H4 (cell line): ENCODE results near the gene LCN2. TPM values are rescaled to one million over a fixed set of nuclear protein-coding genes. Genes with fewer than 3 reads are reported as not detected.

Experiments
- DNase-seq: peaks from one replicate; pipeline ENCODE4 v3.0.0-alpha.2; 2015; ENCODE audit warnings: low spot score
- total RNA-seq: library from RNA; depleted of rRNA; stranded (reverse); fragments of >200 nt; shearing (Covaris generic); gene quantifications from 2 replicates; pipeline ENCODE4 v1.2.3, GENCODE V29; 2014; rRNA removed

The LCN2 gene
- total RNA-seq, 1 experiment from 2014 or later: 0.19 TPM

DNA sequence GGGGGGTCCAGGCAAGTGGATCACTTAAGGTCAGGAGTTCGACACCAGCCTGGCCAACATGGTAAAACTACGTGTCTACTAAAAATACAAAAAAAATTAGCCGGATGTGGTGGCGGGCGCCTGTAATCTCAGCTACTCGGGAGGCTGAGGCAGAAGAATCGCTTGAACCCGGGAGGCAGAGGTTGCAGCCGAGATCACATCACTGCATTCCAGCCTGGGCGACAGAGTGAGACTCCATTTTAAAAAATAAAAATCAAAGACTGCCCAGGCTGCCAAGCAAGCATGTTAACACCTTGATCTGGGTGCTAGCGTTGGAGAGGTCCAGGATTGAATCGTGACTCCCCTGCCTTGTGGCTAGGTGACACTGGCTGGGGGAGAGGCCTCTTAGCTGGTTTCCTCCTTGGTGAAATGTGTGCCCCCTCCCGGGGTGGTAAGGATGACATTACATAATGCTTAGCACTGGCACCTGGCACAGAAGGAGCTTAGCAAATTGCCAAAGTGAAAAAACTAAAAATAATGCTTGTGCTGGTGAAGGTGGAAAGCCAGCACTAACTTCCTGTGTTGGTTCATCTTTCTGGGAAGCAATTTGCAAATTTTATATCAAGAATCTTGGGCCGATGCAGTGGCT, 44.3 kb downstream of the LCN2 start:
- DNase-seq: no peak

DNA sequence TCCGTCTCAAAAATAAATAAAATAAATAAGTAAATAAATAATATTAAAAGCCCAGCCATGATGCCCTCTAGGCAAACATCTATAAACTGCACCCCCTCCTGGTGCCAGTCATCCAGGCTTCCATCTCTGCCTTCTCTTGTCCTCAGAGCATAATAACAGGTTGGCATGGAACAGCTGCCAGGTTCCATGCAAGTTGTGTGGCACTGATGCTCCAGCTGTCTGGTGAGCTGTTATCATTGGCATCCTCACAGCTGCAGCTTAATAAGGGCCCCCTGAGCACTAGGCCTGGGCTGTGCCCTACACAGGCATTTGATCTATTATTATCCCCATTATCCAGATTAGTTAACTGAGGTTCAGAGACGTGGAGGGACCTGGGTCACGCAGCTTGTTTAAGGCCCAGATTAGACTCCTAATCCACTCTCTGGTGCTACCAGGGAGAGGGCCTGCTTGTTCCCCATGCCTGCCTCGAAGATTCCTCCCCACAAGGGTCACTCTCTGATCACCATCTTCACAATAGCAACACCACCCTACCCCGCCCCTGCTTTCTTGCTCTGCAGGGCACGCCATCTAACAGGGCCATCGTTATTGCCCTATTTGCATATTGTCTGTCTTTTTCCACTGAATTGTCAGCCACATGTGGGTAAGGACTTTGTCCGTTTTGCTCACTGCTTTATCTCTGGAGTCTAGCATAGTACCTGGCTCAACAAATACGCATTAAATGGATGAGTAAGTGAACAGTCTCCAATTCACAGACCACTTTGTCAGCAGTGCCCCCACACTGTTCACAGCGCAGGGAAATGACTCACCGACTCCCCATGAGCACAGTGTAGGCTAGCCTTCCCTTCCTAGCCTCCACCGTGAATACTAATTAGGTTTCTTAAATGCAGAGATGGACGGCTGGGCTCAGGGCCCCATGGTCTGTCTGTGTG, 52.5 kb downstream of the LCN2 start:
- no peak for DNase-seq

GRCh38 chr9:128202648-128203023, 53.4 kb downstream of the LCN2 start:
- DNase-seq: no peak

Other genes starting within 250 kb of the LCN2 start
- gene ST6GALNAC6, start 249.8 kb upstream of the LCN2 start, total RNA-seq: 12.4 and 14.8 TPM in 2 replicates
- 5.2 and 12.8 TPM in 2 replicates for gene ST6GALNAC4, start 232.4 kb upstream of the LCN2 start, total RNA-seq
- 0.95 and 2.6 TPM in 2 replicates for gene PIP5KL1, start 218.7 kb upstream of the LCN2 start, total RNA-seq
- 31.1 and 35.4 TPM in 2 replicates for gene DPM2, start 211.6 kb upstream of the LCN2 start, total RNA-seq
- 7.6 and 10.6 TPM in 2 replicates for gene EEIG1, start 168.5 kb upstream of the LCN2 start, total RNA-seq
- 6.5 and 12.3 TPM in 2 replicates for gene NAIF1, start 82.1 kb upstream of the LCN2 start, total RNA-seq
- 4.7 and 5.8 TPM in 2 replicates for gene SLC25A25, start 81.2 kb upstream of the LCN2 start, total RNA-seq
- 25.7 and 37.0 TPM in 2 replicates for gene PTGES2, start 21.7 kb upstream of the LCN2 start, total RNA-seq
- 137 and 245 TPM in 2 replicates for gene BBLN, start 10.8 kb downstream of the LCN2 start, total RNA-seq
- gene CIZ1, start 42.1 kb downstream of the LCN2 start, total RNA-seq: 15.5 and 32.0 TPM in 2 replicates
- 19.7 and 20.0 TPM in 2 replicates for gene DNM1, start 53.9 kb downstream of the LCN2 start, total RNA-seq
- gene GOLGA2, start 126.6 kb downstream of the LCN2 start, total RNA-seq: 40.3 and 56.0 TPM in 2 replicates
- gene SWI5, start 126.8 kb downstream of the LCN2 start, total RNA-seq: 59.5 and 66.7 TPM in 2 replicates
- 13.8 and 15.6 TPM in 2 replicates for gene TRUB2, start 173.0 kb downstream of the LCN2 start, total RNA-seq
- 39.6 and 46.3 TPM in 2 replicates for gene COQ4, start 173.4 kb downstream of the LCN2 start, total RNA-seq
- 15.1 and 21.9 TPM in 2 replicates for gene SLC27A4, start 191.1 kb downstream of the LCN2 start, total RNA-seq
- gene URM1, start 221.9 kb downstream of the LCN2 start, total RNA-seq: 52.3 and 71.9 TPM in 2 replicates